ENCODE data around the gene PGAM4.
"Not testable (repeated sequence)": the region's sequence is repeated elsewhere in the genome, so short reads cannot be mapped to it uniquely, and the experiment has no call there.

The PGAM4 gene

GRCh38 chrX:77953708-77954107 lies 15.7 kb downstream of the PGAM4 start:
- TF ChIP-seq HDGF (IDR thresholded peaks at IDR 0.05; ENCODE audit: borderline replicate concordance) (no peak), TARDBP (IDR thresholded peaks at IDR 0.05) (no peak), NFRKB (IDR thresholded peaks at IDR 0.05) (no peak), LEF1 (IDR thresholded peaks at IDR 0.05; ENCODE audit: borderline replicate concordance) (no peak), SUZ12 (IDR thresholded peaks at IDR 0.05) (no peak), CTBP1 (IDR thresholded peaks at IDR 0.05; ENCODE audit: borderline replicate concordance) (no peak), FOXA1 (IDR thresholded peaks at IDR 0.05) (no peak)
- POLR2A ChIA-PET, result no interaction called here
- CTCF ChIA-PET, result no interaction called here
- no peak for DNase-seq (ENCODE audit: extremely low spot score)

- ChIA-PET POLR2A (no interaction called here), CTCF (no interaction called here)
- TF ChIP-seq ARNT (IDR thresholded peaks at IDR 0.05) (no peak), NFRKB (IDR thresholded peaks at IDR 0.05) (no peak), HDGF (IDR thresholded peaks at IDR 0.05; ENCODE audit: borderline replicate concordance) (no peak), FOXA1 (IDR thresholded peaks at IDR 0.05) (no peak), FOXM1 (IDR thresholded peaks at IDR 0.05; ENCODE audit: borderline replicate concordance) (no peak), LEF1 (IDR thresholded peaks at IDR 0.05; ENCODE audit: borderline replicate concordance) (no peak), SP1 (IDR thresholded peaks at IDR 0.05) (no peak), ZNF384 (IDR thresholded peaks at IDR 0.05) (no peak), FOXK2 (IDR thresholded peaks at IDR 0.05) (no peak), CTBP1 (IDR thresholded peaks at IDR 0.05; ENCODE audit: borderline replicate concordance) (no peak), SUZ12 (IDR thresholded peaks at IDR 0.05) (no peak), BHLHE40 (IDR thresholded peaks at IDR 0.05; ENCODE audit: borderline replicate concordance) (no peak), L3MBTL2 (conservative IDR thresholded peaks at IDR 0.05) (no peak), ELF4 (IDR thresholded peaks at IDR 0.05) (no peak), PKNOX1 (IDR thresholded peaks at IDR 0.05) (no peak), TARDBP (IDR thresholded peaks at IDR 0.05) (no peak)
- DNase-seq (ENCODE audit: extremely low spot score), result no peak
These were observed 16.1 kb downstream of the PGAM4 start for GRCh38 chrX:77953302-77953701.

DNA sequence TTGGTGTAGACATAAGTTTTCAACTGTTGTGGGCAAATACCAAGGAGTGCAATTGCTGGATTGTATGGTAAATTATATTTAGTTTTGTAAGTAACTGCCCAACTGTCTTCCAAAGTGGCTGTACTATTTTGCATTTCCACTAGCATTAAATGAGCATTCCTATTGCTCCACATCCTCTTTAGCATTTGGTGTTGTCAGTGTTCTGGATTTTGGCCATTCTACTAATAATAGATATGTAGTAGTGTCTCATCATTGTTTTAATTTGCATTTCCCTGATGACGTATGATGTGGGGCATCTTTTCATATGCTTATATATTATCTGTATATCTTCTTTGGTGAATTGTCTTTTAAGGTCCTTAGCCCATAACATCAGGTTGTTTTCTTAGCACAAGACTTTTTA lies 17.3 kb downstream of the PGAM4 start:
- ChIA-PET POLR2A (no interaction called here), CTCF (no interaction called here)
- TF ChIP-seq SP1 (IDR thresholded peaks at IDR 0.05) (no peak), FOXA1 (IDR thresholded peaks at IDR 0.05) (no peak), ARNT (IDR thresholded peaks at IDR 0.05) (no peak), LEF1 (IDR thresholded peaks at IDR 0.05; ENCODE audit: borderline replicate concordance) (no peak), HDGF (IDR thresholded peaks at IDR 0.05; ENCODE audit: borderline replicate concordance) (no peak), SUZ12 (IDR thresholded peaks at IDR 0.05) (no peak), ELF4 (IDR thresholded peaks at IDR 0.05) (no peak), NFRKB (IDR thresholded peaks at IDR 0.05) (no peak), BHLHE40 (IDR thresholded peaks at IDR 0.05; ENCODE audit: borderline replicate concordance) (no peak), FOXK2 (IDR thresholded peaks at IDR 0.05) (no peak), TARDBP (IDR thresholded peaks at IDR 0.05) (no peak)
- no peak for DNase-seq (ENCODE audit: extremely low spot score)

DNA sequence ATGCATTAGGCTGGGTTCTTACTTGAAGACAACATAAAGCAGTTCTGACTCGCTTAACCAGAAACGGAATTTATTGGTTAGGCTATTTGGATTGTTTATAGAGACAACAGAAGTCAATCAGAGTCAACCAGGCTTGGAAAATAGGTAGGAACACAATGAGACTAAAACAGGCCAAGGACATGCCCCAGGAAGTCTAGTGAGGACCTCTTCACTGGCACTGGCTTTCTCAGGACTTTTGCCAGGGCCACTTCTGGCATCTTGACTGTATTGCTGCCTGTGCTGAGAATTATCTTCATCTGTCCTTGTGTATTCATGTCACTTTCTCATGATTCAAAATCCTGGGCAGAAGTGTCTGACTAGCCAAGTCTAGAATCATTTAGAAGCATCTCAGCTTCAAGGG lies 19.6 kb downstream of the PGAM4 start:
- ChIA-PET CTCF (no interaction called here), POLR2A (interaction anchor here (0.9 kb wide), 1 partner anchor 51 kb away, joined by 3 read pairs; the partner anchor contains the start of gene COX7B)
- TF ChIP-seq TARDBP (IDR thresholded peaks at IDR 0.05), result no peak
- no peak for TF ChIP-seq CTBP1 (IDR thresholded peaks at IDR 0.05; ENCODE audit: borderline replicate concordance)
- no peak for TF ChIP-seq ELF4 (IDR thresholded peaks at IDR 0.05)
- no peak for DNase-seq (ENCODE audit: extremely low spot score)

DNA sequence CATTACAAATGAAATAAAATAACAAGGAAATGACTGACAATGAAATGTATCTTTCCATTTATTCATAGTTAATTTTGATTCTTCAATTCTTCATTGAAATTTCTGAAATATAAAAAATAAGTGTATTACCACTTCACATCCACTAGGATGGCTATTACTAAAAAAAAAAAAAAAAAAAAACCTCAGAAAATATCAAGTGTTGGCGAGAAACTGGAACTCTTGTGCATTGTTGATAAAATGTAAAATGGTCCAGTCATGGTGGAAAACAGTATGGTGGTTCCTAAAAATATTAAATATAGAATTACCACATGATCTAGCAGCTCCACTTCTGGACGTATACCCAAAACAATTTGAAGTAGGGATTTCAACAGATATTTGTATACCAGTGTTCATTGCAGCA lies 22.9 kb downstream of the PGAM4 start:
- POLR2A ChIA-PET, result no interaction called here
- TF ChIP-seq HDGF (IDR thresholded peaks at IDR 0.05; ENCODE audit: borderline replicate concordance) (no peak), FOXM1 (IDR thresholded peaks at IDR 0.05; ENCODE audit: borderline replicate concordance) (no peak), ZNF384 (IDR thresholded peaks at IDR 0.05) (no peak), ELF4 (IDR thresholded peaks at IDR 0.05) (no peak), FOXK2 (IDR thresholded peaks at IDR 0.05) (no peak), SP1 (IDR thresholded peaks at IDR 0.05) (no peak), SUZ12 (IDR thresholded peaks at IDR 0.05) (no peak), PKNOX1 (IDR thresholded peaks at IDR 0.05) (no peak), L3MBTL2 (conservative IDR thresholded peaks at IDR 0.05) (no peak), TARDBP (IDR thresholded peaks at IDR 0.05) (no peak), LEF1 (IDR thresholded peaks at IDR 0.05; ENCODE audit: borderline replicate concordance) (no peak), ARNT (IDR thresholded peaks at IDR 0.05) (no peak)
- CTCF ChIA-PET, result interaction anchor here (0.7 kb wide), 1 partner anchor 39 kb away, joined by 3 read pairs; no protein-coding TSS in a partner anchor
- DNase-seq (ENCODE audit: extremely low spot score), result no peak

GRCh38 chrX:77945910-77946545 lies 23.4 kb downstream of the PGAM4 start:
- POLR2A ChIA-PET, result no interaction called here
- DNase-seq (ENCODE audit: extremely low spot score), result no peak
- CTCF ChIA-PET, result interaction anchor here (0.7 kb wide), 1 partner anchor 39 kb away, joined by 3 read pairs; no protein-coding TSS in a partner anchor
- no peak for TF ChIP-seq NFRKB (IDR thresholded peaks at IDR 0.05)

- CTCF ChIA-PET; DNase-seq (ENCODE audit: extremely low spot score); POLR2A ChIA-PET: not testable (repeated sequence)
These were observed 24.4 kb downstream of the PGAM4 start for GRCh38 chrX:77945031-77945430.

Measured in HEK293T (cell line).